Measurements from ENCODE around the gene FOXN3. TPM values are rescaled to one million over a fixed set of nuclear protein-coding genes. Genes with fewer than 3 reads are reported as not detected.
A peak's percentile ranks its signal among the peaks of the same experiment; 100 is the strongest.

Gene FOXN3
- total and polyA plus RNA-seq, 10 of the 15 experiments (the other 5 are each of a cell fraction or from before 2014, with no cell fraction given): 4.5 to 68.9 (median 29.7) TPM

DNA sequence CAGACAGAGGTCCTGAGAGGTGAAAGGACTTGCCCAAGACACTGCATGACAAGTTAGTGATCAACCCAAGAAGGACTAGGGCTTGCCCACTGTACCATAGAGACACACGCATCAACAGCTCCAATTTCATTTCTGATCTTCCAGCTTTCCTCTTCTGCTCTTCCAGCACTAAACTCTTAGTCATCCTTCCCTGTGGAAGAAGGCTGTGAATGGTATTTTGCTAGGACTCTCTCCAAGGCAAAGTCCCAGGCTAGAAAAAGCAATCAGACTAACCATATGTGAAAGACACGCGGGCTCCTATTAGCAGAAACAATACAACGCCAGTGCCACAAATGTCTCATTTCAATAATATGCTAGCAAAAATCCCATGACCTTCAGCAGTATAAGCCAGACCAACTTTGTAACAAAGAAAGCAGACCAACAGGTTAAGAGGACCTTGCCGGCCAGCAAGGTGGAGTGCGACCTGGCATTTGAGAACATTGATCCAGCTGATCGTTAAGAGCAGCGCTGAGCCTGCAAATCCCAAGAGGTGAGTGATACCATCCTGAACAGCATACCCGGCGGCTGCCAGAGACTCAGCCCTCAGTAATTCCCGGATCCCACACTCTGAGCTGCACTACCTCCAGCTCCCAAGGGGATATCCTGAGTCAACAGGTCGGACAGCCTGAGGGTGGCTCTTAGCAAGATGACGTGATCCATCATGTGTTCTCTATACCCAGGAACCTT is 132.5 kb downstream of the FOXN3 start (continued):
- no peak for TF ChIP-seq IKZF1 (conservative IDR thresholded peaks at IDR 0.05)
- TF ChIP-seq PAX8 (IDR thresholded peaks at IDR 0.05): no peak
- no peak for TF ChIP-seq HDAC2 (IDR thresholded peaks at IDR 0.05)
- TF ChIP-seq, protein P1, sequence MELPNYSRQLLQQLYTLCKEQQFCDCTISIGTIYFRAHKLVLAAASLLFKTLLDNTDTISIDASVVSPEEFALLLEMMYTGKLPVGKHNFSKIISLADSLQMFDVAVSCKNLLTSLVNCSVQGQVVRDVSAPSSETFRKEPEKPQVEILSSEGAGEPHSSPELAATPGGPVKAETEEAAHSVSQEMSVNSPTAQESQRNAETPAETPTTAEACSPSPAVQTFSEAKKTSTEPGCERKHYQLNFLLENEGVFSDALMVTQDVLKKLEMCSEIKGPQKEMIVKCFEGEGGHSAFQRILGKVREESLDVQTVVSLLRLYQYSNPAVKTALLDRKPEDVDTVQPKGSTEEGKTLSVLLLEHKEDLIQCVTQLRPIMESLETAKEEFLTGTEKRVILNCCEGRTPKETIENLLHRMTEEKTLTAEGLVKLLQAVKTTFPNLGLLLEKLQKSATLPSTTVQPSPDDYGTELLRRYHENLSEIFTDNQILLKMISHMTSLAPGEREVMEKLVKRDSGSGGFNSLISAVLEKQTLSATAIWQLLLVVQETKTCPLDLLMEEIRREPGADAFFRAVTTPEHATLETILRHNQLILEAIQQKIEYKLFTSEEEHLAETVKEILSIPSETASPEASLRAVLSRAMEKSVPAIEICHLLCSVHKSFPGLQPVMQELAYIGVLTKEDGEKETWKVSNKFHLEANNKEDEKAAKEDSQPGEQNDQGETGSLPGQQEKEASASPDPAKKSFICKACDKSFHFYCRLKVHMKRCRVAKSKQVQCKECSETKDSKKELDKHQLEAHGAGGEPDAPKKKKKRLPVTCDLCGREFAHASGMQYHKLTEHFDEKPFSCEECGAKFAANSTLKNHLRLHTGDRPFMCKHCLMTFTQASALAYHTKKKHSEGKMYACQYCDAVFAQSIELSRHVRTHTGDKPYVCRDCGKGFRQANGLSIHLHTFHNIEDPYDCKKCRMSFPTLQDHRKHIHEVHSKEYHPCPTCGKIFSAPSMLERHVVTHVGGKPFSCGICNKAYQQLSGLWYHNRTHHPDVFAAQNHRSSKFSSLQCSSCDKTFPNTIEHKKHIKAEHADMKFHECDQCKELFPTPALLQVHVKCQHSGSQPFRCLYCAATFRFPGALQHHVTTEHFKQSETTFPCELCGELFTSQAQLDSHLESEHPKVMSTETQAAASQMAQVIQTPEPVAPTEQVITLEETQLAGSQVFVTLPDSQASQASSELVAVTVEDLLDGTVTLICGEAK (IDR thresholded peaks at IDR 0.05; ENCODE audit: borderline replicate concordance): no peak

DNA sequence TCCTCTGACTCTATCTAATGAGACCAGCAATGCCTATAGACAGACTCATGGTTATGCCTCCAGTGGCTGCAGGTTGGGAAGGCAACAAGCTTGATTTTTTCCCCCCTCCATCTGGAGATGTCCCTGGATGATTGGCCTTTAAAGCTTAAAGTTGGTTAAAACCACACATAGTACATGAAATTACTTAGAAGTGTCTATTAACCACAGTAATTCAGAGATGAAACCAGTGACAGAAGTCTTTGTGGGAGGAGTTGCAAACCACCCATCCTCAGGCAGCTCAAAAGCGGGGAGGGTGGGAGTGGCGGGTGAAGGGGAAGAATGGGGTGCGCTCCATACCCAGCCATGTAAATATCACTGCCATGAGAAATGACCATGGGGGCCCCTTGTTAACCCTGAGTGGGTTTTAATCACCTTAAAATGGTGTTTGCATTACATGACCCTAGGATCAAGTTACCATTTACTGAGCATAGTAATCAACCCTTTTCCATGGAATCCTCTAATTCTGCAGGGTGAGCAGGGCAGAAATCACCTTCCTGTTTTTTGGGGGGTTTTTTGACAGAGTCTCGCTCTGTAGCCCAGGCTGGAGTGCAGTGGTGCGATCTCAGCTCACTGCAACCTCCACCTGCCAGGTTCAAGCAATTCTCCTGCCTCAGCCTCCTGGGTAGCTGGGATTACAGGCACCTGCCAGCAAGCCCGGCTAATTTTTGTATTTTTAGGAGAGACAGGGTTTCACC is 133.5 kb downstream of the FOXN3 start:
- in situ Hi-C loops (cut with MboI): no loop called here
- Histone ChIP-seq H3K9ac (ENCODE audit: control insufficient read depth, insufficient read depth, low read length) (no peak overlapping the region), H2AFZ (ENCODE audit: control insufficient read depth, low read depth, low read length) (no peak overlapping the region), H3K27ac (ENCODE audit: control insufficient read depth, insufficient read depth) (no peak overlapping the region), H3K4me1 (ENCODE audit: control insufficient read depth, insufficient read depth, low read length) (peaks cover 8% of the 10 kb centered on the region), H4K20me1 (ENCODE audit: control insufficient read depth, insufficient read depth) (no peaks in the 10 kb centered on the region), H3K4me3 (no peak overlapping the region), H3K27me3 (replicated peaks in 1 of 2; ENCODE audit: control insufficient read depth in 2 of 2, insufficient read depth in 2 of 2, low read length in 1 of 2) (no peaks in the 10 kb centered on the region), H3K9me3 (replicated peaks; ENCODE audit: control insufficient read depth, insufficient read depth, low read length) (no peaks in the 10 kb centered on the region; the same call in 2 of the 3 replicates), H3K36me3 (ENCODE audit: control insufficient read depth in 2 of 2, insufficient read depth in 2 of 2, low read length in 1 of 2) (peaks cover 2 to 16% of the 10 kb centered on the region in 2 experiments; a peak in 3 of 4 replicates), H3K79me2 (ENCODE audit: control insufficient read depth, insufficient read depth, low read length) (peaks cover 3% of the 10 kb centered on the region), H3K4me2 (ENCODE audit: control insufficient read depth, insufficient read depth) (0 out of 2 replicates have a peak overlapping the region, but pooled peaks have one; percentile 57)
- POLR2A ChIA-PET: interaction anchor here (0.6 to 2.2 kb wide), 5 partner anchors 9 to 48 kb away, joined by 3 to 33 read pairs (median 5); no protein-coding TSS in a partner anchor
- intact Hi-C loops (cut with micrococcal nuclease; ENCODE audit: unreplicated experiment): no loop called here
- RAD21 ChIA-PET (ENCODE audit: unreplicated experiment): interaction anchor here (0.6 to 2.3 kb wide), 13 partner anchors 10 to 172 kb away, joined by 3 to 17 read pairs (median 4); no protein-coding TSS in a partner anchor
- FAIRE-seq (peak; percentile 52), DNase-seq (ENCODE audit: low read depth, low spot score) (no peak), ATAC-seq (peak; percentile 97)
- SMC1A ChIA-PET (ENCODE audit: uncharacterized antibody, unreplicated experiment): interaction anchor here (0.7 to 3.7 kb wide), 22 partner anchors 13 to 369 kb away, joined by 3 to 35 read pairs (median 4); no protein-coding TSS in a partner anchor
- CTCF ChIA-PET: interaction anchor here (0.7 to 2.3 kb wide), 4 partner anchors 19 to 106 kb away, joined by 3 to 9 read pairs (median 4); no protein-coding TSS in a partner anchor
- 91% methylated on average over 6 of the region's 6 CpGs for WGBS (ENCODE audit: insufficient coverage, insufficient replicate concordance, low lambda C conversion rate, missing lambda C conversion rate)
- no TSS peak for BruUV-seq (replicated peaks)
- TF ChIP-seq TARDBP (IDR thresholded peaks at IDR 0.05; ENCODE audit: borderline replicate concordance) (no peak), SRF (IDR thresholded peaks at IDR 0.05; ENCODE audit: low read depth in 2 of 2, low read length in 2 of 2) (no peak), EP300 (IDR thresholded peaks at IDR 0.05; ENCODE audit: borderline replicate concordance in 1 of 2, control insufficient read depth in 1 of 2, low read depth in 2 of 2, low read length in 2 of 2) (0 out of 4 replicates have a peak, but pooled peaks of 1 of the 2 experiments have one; percentile 19), RB1 (IDR thresholded peaks at IDR 0.05; ENCODE audit: borderline replicate concordance) (no peak), IKZF1 (conservative IDR thresholded peaks at IDR 0.05) (peak; percentile 58), IKZF2 (IDR thresholded peaks at IDR 0.05) (peak in 1 of 2 experiments; percentile 57; a peak in 2 of 4 replicates), RUNX3 (IDR thresholded peaks at IDR 0.05; ENCODE audit: low read length) (peak; percentile 81), MTA2 (IDR thresholded peaks at IDR 0.05; ENCODE audit: low read depth) (peak; percentile 77; the same call in 1 of the 2 replicates)
- TF ChIP-seq, protein P2, sequence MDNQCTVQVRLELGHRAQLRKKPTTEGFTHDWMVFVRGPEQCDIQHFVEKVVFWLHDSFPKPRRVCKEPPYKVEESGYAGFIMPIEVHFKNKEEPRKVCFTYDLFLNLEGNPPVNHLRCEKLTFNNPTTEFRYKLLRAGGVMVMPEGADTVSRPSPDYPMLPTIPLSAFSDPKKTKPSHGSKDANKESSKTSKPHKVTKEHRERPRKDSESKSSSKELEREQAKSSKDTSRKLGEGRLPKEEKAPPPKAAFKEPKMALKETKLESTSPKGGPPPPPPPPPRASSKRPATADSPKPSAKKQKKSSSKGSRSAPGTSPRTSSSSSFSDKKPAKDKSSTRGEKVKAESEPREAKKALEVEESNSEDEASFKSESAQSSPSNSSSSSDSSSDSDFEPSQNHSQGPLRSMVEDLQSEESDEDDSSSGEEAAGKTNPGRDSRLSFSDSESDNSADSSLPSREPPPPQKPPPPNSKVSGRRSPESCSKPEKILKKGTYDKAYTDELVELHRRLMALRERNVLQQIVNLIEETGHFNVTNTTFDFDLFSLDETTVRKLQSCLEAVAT (IDR thresholded peaks at IDR 0.05): 0 out of 2 replicates have a peak, but pooled peaks have one; percentile 40
- TF ChIP-seq, protein P3, sequence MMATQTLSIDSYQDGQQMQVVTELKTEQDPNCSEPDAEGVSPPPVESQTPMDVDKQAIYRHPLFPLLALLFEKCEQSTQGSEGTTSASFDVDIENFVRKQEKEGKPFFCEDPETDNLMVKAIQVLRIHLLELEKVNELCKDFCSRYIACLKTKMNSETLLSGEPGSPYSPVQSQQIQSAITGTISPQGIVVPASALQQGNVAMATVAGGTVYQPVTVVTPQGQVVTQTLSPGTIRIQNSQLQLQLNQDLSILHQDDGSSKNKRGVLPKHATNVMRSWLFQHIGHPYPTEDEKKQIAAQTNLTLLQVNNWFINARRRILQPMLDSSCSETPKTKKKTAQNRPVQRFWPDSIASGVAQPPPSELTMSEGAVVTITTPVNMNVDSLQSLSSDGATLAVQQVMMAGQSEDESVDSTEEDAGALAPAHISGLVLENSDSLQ (IDR thresholded peaks at IDR 0.05): peak; percentile 49; the same call in 1 of the 2 replicates
